Fibroblast of lung (primary cell): ENCODE measurements around the gene PLA2G4F.

Source experiments
- CTCF ChIP-seq, 2 donors: IDR thresholded peaks in 1 of 2; conservative IDR thresholded peaks in 1 of 2; 1 replicate in 1 of 2; 2 replicates in 1 of 2; pipeline ENCODE4 v1.5.1; 2011 to 2012; ENCODE audit warnings: low read length in 2 of 2, control low read depth in 1 of 2, inconsistent platforms in 1 of 2, low read depth in 1 of 2, mild to moderate bottlenecking in 1 of 2
- EZH2 ChIP-seq: IDR thresholded peaks from 2 replicates; pipeline ENCODE4 v1.5.1; 2012; ENCODE audit warnings: low read length, control low read depth, mild to moderate bottlenecking; ENCODE audit errors: missing control alignments

GRCh38 chr15:42148808-42149492, 7.5 kb downstream of the PLA2G4F start:
- TF ChIP-seq CTCF (conservative IDR thresholded peaks at IDR 0.05 in 1 of 2, IDR thresholded peaks at IDR 0.05 in 1 of 2; ENCODE audit: low read depth in 1 of 2, low read length in 2 of 2) (no peak), EZH2 (no peak)
